Measurements from ENCODE around the gene OGFOD2. TPM values are rescaled to one million over a fixed set of nuclear protein-coding genes. Genes with fewer than 3 reads are reported as not detected.

The OGFOD2 gene
- total RNA-seq, 1 donor from 2014 or later, result 20.2 TPM

- no peak overlapping the region for H3K4me3 Mint-ChIP-seq (ENCODE audit: unreplicated experiment)
- H3K9me3 Mint-ChIP-seq (ENCODE audit: unreplicated experiment), result no peaks in the 10 kb centered on the region
- no peak for TF ChIP-seq CTCF (IDR thresholded peaks at IDR 0.05)
- no peaks in the 10 kb centered on the region for H3K27me3 Mint-ChIP-seq (ENCODE audit: unreplicated experiment)
- DNase-seq (ENCODE audit: extremely low spot score, unreplicated experiment), result no peak
- H3K36me3 Mint-ChIP-seq (ENCODE audit: unreplicated experiment), result no peaks in the 10 kb centered on the region
- H3K27ac Mint-ChIP-seq (ENCODE audit: unreplicated experiment), result peak overlapping the region; percentile 68
- peaks cover 40% of the 10 kb centered on the region for H3K4me1 Mint-ChIP-seq (ENCODE audit: unreplicated experiment)
Measured at GRCh38 chr12:122983789-122984515, 8.9 kb downstream of the OGFOD2 start.

GRCh38 chr12:122984612-122985337, 9.7 kb downstream of the OGFOD2 start:
- H3K4me3 Mint-ChIP-seq (ENCODE audit: unreplicated experiment), result peak overlapping the region; percentile 14
- no peak for DNase-seq (ENCODE audit: extremely low spot score, unreplicated experiment)
- H3K27me3 Mint-ChIP-seq (ENCODE audit: unreplicated experiment), result no peaks in the 10 kb centered on the region
- H3K4me1 Mint-ChIP-seq (ENCODE audit: unreplicated experiment), result peaks cover 35% of the 10 kb centered on the region
- no peak for TF ChIP-seq CTCF (IDR thresholded peaks at IDR 0.05)
- H3K27ac Mint-ChIP-seq (ENCODE audit: unreplicated experiment), result peak overlapping the region; percentile 68
- H3K9me3 Mint-ChIP-seq (ENCODE audit: unreplicated experiment), result no peaks in the 10 kb centered on the region
- no peaks in the 10 kb centered on the region for H3K36me3 Mint-ChIP-seq (ENCODE audit: unreplicated experiment)

GRCh38 chr12:122985338-122986257, 10.6 kb downstream of the OGFOD2 start:
- no peak overlapping the region for H3K4me3 Mint-ChIP-seq (ENCODE audit: unreplicated experiment)
- no peak for DNase-seq (ENCODE audit: extremely low spot score, unreplicated experiment)
- TF ChIP-seq CTCF (IDR thresholded peaks at IDR 0.05), result no peak
- peaks cover 31% of the 10 kb centered on the region for H3K4me1 Mint-ChIP-seq (ENCODE audit: unreplicated experiment)
- no peak overlapping the region for H3K27ac Mint-ChIP-seq (ENCODE audit: unreplicated experiment)
- no peaks in the 10 kb centered on the region for H3K9me3 Mint-ChIP-seq (ENCODE audit: unreplicated experiment)
- no peaks in the 10 kb centered on the region for H3K27me3 Mint-ChIP-seq (ENCODE audit: unreplicated experiment)
- H3K36me3 Mint-ChIP-seq (ENCODE audit: unreplicated experiment), result no peaks in the 10 kb centered on the region

GRCh38 chr12:122986258-122986871, 11.3 kb downstream of the OGFOD2 start:
- no peaks in the 10 kb centered on the region for H3K36me3 Mint-ChIP-seq (ENCODE audit: unreplicated experiment)

More at GRCh38 chr12:122986258-122986871, 11.3 kb downstream of the OGFOD2 start:
- TF ChIP-seq CTCF (IDR thresholded peaks at IDR 0.05), result no peak
- DNase-seq (ENCODE audit: extremely low spot score, unreplicated experiment), result no peak
- Mint-ChIP-seq H3K9me3 (ENCODE audit: unreplicated experiment) (no peaks in the 10 kb centered on the region), H3K4me3 (ENCODE audit: unreplicated experiment) (no peak overlapping the region), H3K27me3 (ENCODE audit: unreplicated experiment) (no peaks in the 10 kb centered on the region), H3K27ac (ENCODE audit: unreplicated experiment) (no peak overlapping the region), H3K4me1 (ENCODE audit: unreplicated experiment) (peaks cover 28% of the 10 kb centered on the region)

Data from osteocyte (in vitro differentiated cells).